GM19238 (cell line): ENCODE data around the gene TEAD3.
"Not testable (repeated sequence)": the region's sequence is repeated elsewhere in the genome, so short reads cannot be mapped to it uniquely, and the experiment has no call there.

Source experiments
- DNase-seq: peaks from one replicate; pipeline ENCODE4 v3.0.0; 2011; ENCODE audit warnings: low spot score; ENCODE audit not compliant: insufficient read length

TEAD3 gene

GRCh38 chr6:35496841-35497570 is at the start of gene TEAD3:
TSS of gene TEAD3 (minus strand) at chr6:35497079.
- peak; percentile 82 for DNase-seq

GRCh38 chr6:35544769-35545361 is 48.0 kb upstream of the TEAD3 start:
- DNase-seq = no peak

DNA sequence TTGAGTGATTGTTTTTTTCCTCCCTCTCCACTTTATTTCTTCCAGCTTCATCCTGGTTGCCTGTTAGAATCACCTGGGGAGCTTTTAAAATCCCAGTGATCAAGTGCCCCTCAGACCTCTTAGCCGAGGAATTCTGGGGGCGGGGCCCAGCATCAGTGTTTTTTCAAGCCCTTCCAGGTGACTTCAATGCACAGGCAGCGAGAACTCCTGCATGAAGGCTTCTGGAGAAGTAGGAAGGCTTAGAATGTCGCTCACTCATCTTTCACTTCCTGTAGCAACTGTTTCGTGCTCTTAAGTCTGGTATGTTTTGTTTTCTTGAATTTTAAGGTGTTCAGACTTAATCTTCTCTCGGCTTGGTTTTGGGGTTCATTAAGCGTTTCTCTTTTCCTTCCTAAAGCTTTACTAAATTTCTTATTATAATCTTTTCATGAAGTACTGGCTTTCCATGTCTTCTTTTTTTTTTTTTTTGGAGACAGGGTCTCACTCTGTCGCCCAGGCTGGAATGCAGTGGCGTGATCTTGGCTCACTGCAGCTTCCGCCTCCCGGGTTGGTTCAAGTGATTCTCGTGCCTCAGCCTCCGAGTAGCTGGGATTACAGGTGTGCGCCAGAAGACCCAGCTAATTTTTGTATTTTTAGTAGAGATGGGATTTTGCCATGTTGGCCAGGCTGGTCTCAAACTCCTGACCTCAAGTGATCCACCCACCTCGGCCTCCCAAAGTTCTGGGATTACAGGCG is 46.7 kb upstream of the TEAD3 start:
- DNase-seq = no peak

GRCh38 chr6:35541836-35542235 is 45.0 kb upstream of the TEAD3 start:
- DNase-seq = no peak

GRCh38 chr6:35539223-35539622 is 42.3 kb upstream of the TEAD3 start:
- no peak for DNase-seq

GRCh38 chr6:35535847-35536246 is 39.0 kb upstream of the TEAD3 start:
- DNase-seq = not testable (repeated sequence)

GRCh38 chr6:35534407-35535170 is 37.7 kb upstream of the TEAD3 start:
- no peak for DNase-seq

GRCh38 chr6:35533981-35534380 is 37.1 kb upstream of the TEAD3 start:
- no peak for DNase-seq

DNA sequence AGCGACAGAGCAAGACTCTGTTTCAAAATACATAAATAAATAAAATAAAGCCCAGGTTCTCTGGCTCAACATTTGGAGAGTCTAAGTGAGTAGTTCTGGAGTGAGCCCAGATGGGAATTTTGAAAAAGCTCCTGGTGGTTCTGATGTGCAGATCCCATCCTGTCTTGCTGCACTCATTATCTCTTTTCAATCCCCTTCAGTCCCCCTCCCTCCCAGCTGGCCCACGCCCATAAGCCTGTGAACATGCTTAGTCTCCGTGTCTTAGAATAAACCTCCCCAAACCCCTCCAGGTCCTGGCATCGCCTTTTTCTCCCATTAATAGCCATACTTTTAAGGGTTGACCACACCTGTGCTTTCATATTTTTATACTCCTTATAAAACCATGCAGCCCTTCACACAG is 35.2 kb upstream of the TEAD3 start:
- DNase-seq = no peak

GRCh38 chr6:35524380-35525020 is 27.6 kb upstream of the TEAD3 start:
- no peak for DNase-seq

GRCh38 chr6:35522660-35523658 is 26.1 kb upstream of the TEAD3 start:
- DNase-seq = peak; percentile 68

DNA sequence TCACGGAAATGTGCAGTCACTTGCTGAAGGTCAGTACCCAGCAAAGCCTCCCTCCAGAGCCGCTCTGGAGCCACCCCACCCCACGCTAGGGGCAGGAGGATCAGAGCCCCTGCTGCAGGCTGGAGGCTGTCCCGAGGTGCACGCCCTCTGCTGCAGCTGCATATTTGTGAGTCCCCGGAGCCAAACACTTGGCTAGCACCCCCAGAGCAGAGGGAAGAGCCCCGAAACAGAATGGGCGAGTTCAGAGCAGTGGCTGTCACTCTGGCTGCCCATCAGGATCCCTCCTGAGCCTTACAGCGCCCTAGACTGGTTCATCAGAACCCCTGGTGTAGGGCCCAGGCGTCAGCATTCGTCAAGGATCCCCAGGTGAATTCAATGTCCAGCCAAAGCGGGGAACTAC is 25.3 kb upstream of the TEAD3 start:
- no peak for DNase-seq

- no peak for DNase-seq
These were observed 24.4 kb upstream of the TEAD3 start for GRCh38 chr6:35521235-35521634.

GRCh38 chr6:35519313-35520015 is 22.6 kb upstream of the TEAD3 start:
- no peak for DNase-seq

- no peak for DNase-seq
These were observed 21.9 kb upstream of the TEAD3 start for GRCh38 chr6:35518566-35519312.

GRCh38 chr6:35517978-35518377 is 21.1 kb upstream of the TEAD3 start:
- DNase-seq = not testable (repeated sequence)

DNA sequence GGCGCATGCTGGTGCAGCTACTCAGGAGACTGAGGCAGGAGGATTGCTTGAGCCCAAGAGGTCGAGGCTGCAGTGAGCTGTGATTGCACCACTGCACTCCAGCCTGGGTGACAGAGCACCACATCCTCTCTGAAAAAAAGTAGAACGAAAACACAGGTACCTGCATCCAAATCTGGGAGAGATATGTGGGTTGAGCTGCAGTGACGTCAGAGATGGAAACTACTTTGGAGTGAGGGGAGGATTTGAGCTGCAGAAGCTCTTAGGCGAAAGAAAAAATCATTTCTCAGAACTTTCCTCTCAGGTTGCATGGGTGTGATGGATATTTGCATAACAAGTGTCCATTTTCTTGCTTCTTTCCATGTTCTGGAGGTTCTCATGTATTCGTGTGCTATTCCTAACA is 19.8 kb upstream of the TEAD3 start:
- DNase-seq = no peak

DNA sequence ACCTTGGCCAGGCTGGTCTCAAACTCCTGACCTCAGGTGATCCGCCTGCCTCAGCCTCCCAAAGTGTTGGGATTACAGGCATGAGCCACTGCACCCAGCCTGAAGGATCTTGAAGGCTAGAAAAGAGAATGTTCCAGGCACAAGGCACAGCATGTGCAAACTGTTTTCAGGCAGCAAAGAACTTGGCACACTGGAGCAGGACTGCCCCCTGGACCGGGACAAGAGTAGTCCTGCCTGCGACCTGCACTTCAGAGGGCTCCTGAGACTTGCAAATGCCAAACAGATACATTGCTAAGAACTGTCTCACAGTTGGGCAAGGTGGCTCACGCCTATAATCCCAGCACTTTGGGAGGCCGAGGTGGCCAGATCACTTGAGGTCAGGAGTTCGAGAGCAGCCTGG is 19.1 kb upstream of the TEAD3 start:
- not testable (repeated sequence) for DNase-seq

GRCh38 chr6:35514587-35514986 is 17.7 kb upstream of the TEAD3 start:
- no peak for DNase-seq
